NCI-H1092 treated with DMSO at 0.1 percent for 48 hours (cell line): ENCODE results near the gene SPSB2.

Experiments used
- DNase-seq: peaks from one replicate; lab custom pipeline; 2025; lab: John Stamatoyannopoulos, UW

SPSB2 gene

GRCh38 chr12:6832125-6832524 lies 41.0 kb downstream of the SPSB2 start:
- no peak for DNase-seq

DNA sequence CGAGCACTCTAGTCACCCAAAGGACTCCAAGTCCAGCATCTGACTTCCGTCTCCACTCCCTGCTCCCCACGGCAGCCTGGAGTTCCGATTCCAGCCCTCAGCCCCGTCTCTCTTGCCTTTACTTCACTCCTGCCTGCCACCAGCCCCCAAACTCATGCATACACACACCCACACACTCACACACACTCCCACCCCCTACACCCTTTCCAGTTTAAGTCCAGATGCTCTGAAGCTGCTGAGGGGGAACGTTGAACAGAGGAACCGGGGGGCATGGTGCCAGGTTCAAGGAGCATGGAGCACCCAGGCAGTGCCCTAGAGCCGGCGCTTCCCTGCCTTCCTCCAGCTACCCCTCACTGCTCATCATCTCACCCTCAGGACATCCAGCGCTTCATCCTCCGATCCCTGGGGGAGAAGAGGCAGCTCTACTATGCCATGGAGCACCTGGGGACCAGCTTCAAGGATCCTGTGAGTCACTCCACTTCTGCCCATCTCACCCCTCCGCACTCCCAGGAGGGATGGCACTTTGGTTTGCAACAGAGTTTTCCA lies 41.6 kb downstream of the SPSB2 start:
- DNase-seq = no peak

DNA sequence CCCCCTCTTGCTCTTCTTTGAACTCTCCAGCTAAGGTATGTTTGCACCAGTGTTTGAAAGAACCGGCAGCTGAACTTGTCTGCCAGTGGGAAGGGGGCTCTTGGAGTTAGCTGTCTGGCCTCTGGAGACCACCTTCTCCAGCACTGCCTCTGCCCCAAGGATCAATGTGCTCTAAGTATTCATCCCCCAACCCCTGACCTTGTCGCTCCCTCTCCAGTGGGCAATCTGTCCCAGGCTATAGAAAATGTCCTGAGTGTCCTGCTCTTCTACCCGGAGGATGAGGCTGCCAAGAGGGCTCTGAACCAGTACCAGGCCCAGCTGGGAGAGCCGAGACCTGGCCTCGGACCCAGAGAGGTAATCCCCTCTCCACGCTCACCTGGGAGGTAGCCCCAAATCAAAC lies 42.1 kb downstream of the SPSB2 start:
- DNase-seq = no peak

GRCh38 chr12:6830286-6830890 lies 42.7 kb downstream of the SPSB2 start:
- DNase-seq = no peak

DNA sequence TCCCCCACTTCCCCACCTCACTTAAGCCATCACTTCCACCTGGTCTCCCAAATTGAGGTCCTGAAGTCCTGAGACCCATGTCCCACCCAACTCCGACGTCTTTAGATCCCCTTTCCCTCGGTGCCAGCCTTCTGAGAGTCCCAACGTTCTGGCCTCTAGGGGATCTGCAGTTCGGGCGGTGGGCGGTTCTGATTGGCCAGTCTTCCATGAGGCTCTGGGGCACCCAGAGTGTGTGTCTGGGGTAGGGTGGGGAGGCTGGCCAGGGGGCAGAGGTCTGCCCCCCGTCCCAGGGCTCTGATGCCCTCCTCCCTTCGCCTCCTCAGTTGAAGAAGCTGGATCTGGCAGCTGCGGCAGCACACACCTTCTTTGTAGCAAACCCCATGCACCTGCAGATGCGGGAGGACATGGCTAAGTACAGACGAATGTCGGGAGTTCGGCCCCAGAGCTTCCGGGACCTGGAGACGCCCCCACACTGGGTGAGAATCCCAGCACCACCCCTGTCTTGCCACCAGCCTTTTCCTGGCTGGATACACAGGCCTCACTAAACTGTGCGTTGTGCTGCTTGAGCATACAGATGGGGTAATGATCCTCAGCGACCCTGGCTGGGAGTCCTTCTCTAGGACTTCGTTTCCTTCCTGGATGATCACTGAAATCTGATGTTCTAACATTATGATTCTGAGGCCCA lies 43.4 kb downstream of the SPSB2 start:
- peak; percentile 32 for DNase-seq

DNA sequence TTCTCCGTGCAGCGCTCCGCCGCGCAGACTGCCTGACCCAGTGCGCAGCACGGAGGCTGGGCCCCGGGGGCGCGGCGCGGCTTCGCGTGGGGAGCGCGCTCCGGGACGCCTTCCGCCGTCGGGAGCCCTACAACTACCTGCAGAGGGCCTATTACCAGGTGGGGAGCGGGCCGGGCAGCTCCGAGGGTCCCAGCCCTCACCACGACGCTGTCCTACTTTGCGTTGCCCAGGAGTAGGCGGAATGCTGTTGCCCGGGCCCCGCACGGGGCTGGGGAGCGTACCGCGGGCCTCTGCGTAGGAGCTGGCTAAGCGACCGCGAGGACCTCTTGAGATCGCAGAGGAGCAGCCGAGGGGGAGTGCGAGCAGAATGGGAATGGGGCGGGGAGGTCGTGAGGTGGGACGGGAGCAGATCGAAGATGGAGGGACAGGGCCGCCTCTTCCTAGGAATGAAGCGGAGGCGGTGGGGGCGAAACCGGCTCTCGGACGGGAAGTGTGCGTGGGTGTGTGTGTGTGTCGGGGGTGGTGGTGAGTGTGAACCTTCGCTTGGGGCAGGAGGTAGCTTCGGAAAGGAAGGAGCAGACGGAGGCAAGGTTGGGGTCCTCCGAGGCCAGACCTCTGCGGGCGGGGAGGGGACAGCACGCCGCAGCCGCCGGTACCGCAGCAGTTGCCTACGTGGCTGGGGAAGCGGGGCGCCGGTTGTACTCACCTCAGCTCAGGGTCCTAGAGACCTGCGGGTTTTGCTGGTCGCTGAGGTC lies 44.1 kb downstream of the SPSB2 start:
- peak; percentile 33 for DNase-seq

- DNase-seq = peak; percentile 59
These were observed 44.9 kb downstream of the SPSB2 start, which contains the start of gene P3H3 for GRCh38 chr12:6827982-6828780. Gene P3H3, plus strand, starts transcription at chr12:6828407. Its CDS starts 34 bp downstream, at chr12:6828441.

GRCh38 chr12:6827437-6827911 lies 45.6 kb downstream of the SPSB2 start:
- DNase-seq = peak; percentile 73

DNA sequence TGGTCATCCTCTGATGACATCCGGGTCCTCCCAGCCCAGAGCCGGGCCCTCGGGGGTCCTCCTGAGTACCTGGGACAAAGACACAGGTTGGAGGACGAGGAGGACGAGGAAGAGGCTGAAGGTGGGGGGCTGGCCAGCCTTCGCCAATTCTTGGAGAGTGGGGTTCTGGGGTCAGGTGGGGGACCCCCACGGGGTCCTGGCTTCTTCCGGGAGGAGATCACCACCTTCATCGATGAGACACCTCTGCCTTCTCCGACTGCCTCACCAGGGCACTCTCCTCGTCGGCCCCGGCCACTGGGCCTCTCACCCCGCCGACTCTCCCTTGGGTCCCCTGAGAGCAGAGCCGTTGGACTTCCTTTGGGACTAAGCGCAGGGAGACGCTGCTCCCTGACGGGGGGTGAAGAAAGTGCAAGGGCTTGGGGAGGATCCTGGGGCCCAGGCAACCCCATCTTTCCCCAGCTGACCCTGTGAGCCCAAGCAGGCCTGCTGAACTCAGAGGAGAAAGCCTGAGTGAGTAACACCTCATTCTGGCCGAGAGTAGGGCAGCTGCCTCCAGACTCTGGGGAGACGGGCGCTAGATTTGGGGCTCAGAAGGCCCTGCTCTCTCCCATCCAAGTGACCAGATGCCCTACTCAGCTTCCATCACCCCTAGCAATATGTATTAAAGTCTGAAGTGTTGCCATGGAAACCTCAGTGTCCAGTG lies 46.2 kb downstream of the SPSB2 start:
- no peak for DNase-seq

DNA sequence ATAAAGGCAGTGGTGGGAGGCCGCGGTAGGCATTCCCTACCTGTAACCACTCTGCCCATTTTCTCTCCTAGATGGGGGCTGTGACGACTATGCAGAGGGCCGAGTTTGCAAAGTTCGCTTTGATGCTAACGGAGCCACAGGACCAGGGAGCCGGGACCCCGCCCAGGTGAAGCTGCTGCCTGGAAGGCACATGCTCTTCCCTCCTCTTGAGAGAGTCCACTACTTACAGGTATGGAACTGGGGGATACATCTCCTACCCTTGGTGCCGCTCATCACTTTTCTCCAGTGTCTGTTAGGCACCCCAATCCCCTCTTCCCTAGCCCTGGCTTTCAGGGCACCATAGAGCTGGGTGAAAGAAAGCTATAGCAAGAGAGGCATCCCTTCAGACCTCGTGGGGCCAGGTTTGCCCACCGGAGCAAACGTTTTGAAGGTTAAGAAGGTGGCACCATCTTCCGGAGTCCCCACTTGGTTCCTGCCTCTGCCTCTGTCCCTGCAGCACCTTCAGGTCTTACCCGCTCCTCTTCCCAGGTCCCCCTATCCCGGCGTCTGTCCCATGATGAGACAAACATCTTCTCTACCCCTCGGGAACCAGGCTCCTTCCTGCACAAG lies 46.9 kb downstream of the SPSB2 start:
- DNase-seq = no peak

DNA sequence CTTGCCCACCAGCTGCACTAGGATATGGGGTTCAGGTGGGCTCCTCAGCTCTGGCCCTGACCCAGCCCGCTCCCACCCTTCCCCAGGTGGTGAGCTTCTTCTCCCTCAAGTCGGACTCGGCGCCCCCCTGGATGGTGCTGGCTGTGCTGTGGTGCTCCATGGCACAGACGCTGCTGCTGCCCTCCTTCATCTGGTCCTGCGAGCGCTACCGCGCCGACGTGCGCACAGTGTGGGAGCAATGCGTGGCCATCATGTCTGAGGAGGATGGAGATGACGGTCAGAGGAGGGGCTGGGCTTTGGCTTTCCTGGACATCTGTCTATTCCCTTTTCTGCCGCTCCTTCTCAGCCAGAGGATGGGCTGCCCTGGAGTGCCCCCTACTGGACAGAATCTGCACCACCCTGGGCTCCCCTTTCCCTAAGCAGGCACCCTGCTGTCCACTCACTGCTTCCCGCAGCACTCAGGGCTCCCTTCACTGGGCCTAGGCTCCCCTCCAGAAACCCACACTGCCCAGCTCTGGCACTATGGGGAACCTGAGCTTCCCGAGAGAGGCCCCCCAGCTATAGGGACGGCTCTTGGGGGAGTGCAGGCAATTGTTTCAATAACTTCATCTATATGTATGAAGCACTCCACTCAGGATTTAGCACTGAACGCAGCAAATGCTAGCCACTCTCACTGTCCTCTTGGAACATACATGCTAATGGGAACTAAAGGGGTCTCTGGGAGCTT lies 47.5 kb downstream of the SPSB2 start:
- peak; percentile 86 for DNase-seq

GRCh38 chr12:6824901-6825381 lies 48.2 kb downstream of the SPSB2 start:
- DNase-seq = no peak

DNA sequence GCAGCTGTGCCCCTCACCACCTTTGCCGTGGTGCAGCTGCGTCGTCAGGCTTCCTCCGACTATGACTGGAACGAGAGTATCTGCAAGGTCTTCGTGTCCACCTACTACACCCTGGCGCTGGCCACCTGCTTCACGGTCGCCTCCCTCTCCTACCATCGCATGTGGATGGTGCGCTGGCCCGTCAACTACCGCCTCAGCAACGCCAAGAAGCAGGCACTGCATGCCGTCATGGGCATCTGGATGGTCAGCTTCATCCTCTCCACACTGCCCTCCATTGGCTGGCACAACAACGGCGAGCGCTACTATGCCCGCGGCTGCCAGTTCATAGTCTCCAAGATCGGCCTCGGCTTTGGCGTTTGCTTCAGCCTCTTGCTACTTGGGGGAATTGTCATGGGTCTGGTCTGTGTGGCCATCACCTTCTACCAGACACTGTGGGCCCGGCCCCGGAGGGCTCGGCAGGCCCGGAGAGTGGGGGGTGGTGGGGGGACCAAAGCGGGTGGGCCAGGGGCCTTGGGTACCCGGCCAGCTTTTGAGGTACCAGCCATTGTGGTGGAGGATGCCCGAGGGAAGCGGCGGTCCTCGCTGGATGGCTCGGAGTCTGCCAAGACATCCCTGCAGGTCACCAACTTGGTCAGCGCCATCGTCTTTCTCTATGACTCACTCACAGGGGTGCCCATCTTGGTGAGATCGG lies 48.9 kb downstream of the SPSB2 start:
- no peak for DNase-seq

GRCh38 chr12:6823182-6824084 lies 49.7 kb downstream of the SPSB2 start:
- no peak for DNase-seq

DNA sequence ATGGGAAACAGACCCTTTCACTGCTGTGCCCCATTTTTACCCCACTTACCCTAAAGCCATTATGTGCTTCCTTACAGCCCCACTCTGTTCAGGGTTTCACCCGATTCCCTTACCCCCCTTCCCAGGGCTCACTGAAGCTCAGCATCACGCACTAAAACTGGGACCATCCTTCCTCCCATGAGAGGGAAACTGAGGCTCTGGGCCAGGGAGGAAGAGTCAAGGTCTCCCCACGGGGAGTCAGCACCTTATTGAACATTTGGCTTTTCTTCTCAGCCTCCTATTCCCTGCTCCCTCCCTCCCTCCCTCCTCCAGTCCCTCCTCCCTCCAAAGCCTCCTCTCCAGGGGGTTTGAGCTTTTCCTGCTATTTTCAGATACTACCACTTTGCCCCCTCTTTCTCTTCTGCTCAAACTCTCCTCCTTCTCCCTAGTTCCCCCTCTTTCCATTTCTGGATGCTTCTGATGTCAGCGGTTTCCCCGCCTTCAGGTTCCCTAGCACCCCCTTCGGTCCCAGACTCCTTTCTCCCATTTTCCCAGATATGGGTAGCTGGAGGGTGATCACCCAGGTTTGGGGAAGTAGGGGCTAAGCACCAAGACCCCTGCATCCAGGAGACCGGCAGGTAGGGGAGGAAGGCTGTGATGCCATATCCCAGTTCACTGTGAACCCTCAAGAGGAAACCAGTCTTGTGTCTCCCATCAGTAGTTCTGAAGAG lies 50.5 kb downstream of the SPSB2 start:
- no peak for DNase-seq

GRCh38 chr12:6821591-6822425 lies 51.3 kb downstream of the SPSB2 start, which contains the start of gene GPR162:
Gene GPR162, plus strand, starts transcription at chr12:6821821. Its CDS starts 2,078 bp downstream, at chr12:6823899.
- DNase-seq = peak; percentile 77
